Stimulated activated CD8-positive, alpha-beta memory T cell treated with anti-CD3 and anti-CD28 coated beads, Interleukin-12 subunit alpha, Interleukin-12 subunit beta, amount 100 ng/mL, for 4 hours (primary cell): ENCODE results near the gene XIRP2.

ENCODE experiments used
- DNase-seq: peaks from one replicate; pipeline ENCODE4 v3.0.0-alpha.2; 2020; ENCODE audit warnings: low read depth

Gene XIRP2, protein sequence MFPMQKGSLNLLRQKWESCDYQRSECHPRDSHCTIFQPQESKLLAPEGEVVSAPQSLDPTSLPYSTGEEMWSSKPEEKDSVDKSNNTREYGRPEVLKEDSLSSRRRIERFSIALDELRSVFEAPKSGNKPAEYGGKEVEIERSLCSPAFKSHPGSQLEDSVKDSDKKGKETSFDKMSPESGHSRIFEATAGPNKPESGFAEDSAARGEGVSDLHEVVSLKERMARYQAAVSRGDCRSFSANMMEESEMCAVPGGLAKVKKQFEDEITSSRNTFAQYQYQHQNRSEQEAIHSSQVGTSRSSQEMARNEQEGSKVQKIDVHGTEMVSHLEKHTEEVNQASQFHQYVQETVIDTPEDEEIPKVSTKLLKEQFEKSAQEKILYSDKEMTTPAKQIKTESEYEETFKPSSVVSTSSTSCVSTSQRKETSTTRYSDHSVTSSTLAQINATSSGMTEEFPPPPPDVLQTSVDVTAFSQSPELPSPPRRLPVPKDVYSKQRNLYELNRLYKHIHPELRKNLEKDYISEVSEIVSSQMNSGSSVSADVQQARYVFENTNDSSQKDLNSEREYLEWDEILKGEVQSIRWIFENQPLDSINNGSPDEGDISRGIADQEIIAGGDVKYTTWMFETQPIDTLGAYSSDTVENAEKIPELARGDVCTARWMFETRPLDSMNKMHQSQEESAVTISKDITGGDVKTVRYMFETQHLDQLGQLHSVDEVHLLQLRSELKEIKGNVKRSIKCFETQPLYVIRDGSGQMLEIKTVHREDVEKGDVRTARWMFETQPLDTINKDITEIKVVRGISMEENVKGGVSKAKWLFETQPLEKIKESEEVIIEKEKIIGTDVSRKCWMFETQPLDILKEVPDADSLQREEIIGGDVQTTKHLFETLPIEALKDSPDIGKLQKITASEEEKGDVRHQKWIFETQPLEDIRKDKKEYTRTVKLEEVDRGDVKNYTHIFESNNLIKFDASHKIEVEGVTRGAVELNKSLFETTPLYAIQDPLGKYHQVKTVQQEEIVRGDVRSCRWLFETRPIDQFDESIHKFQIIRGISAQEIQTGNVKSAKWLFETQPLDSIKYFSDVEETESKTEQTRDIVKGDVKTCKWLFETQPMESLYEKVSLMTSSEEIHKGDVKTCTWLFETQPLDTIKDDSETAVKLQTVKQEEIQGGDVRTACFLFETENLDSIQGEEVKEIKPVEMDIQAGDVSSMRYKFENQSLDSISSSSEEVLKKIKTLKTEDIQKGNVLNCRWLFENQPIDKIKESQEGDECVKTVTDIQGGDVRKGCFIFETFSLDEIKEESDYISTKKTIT (N-terminal part only)

DNA sequence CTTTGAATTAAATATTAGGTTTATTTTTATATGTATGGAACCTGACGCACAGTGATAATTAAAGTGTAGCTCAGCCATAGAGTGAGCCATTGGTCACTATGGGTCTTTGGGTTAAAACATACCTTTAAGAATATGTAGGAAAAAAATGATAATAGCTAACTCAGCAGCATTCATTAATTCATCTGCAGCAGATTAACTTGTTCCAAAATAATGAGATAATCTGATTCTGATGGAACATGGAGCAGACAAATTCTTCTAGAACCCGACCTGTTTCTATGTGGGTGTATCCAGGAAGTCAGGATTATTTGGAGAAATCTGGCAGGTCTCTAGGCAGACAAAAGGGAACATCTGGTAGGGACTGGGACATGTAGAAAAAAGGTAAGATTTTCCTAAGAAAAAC lies at the start of gene XIRP2:
Gene XIRP2 (plus strand): TSS at position 301 of the 400 bp plus-strand sequence. CDS start 15,003 bp downstream, outside the sequence.
- DNase-seq = no peak

DNA sequence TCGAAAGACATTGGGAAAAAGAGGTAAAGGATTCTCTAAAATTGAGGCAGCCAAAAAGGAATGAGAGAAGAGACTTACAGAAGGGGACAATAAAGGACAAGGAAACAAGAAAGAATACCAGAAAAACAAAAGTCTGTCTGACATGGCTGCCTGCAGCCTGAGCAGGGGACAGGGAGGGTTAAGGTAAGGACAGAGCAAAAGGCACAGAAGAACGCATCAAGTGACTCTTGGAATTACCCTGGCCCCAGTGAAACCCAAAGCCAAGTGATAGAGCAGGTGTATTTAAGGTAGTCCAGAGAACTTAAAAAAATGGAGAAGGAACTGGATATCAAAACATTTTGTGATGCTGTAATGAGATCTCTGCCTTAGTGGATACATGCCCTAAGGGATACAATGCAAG lies 47.1 kb upstream of the XIRP2 start:
- no peak for DNase-seq

DNA sequence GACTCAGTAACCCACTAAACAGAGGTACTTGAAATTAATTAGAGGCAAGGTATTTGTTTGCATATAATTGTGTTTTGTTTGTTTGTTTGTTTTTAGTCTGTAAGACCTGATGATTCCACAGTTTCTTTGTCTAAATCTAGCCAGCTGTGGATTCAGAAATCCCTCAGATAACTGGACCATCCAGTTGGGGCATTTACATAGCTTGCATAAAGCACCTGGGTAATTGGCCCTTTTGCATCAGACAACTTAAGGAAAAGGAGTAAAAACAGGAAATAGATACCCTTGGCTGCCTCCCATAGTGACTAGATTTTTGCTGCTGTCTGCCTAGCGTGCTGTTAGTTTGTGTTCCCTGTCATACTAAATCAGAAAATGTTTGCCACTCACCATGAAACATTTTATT lies 46.6 kb upstream of the XIRP2 start:
- DNase-seq = no peak

DNA sequence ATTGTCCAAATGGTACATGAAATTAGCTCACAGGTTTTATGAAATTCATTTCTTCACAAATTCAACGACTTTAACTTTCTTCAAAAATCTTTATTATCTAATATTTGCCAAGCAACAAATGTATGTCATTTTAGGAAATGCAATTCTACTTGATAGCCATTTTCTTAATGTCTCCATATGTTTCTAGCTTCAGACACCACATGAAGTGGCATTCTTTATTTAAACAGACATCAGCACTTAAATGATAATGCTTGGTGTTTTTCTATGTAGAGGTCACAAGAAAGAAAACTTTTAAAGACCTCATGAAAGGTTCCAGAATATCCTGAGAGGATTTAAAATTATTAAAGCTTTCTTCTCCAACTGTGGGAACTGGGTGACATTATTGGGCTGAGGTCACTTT lies 44.2 kb upstream of the XIRP2 start:
- DNase-seq = no peak

DNA sequence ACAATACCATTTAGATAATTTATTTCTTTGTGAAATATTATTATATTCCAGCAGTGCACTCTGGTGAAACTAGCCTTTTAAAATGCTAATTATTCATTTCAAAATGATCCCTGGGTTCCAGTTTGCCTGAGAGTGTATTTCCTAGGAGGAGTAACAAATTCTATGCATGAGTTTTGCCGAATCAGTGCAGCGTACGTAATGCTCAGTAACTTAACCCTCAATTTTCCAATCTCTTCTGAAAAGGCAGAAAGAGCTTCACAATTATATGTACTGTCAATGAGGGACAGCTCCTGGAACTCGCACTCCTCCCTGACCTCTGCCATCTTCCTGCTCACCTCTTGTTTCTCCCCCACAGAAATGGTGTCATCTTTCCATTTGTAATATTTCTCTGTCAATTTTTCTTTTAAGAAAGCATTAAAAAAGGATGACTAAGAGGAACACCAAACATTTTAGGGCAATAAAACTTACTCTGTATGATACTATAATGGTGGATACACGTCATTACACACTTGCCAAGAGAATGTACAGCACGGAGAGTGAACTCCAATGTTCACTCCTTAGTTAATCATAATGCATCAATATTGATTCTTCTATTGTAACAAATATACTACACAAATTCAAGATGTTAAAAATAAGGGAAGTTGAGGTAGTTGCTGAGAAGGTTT lies 25.7 kb upstream of the XIRP2 start:
- DNase-seq = no peak

DNA sequence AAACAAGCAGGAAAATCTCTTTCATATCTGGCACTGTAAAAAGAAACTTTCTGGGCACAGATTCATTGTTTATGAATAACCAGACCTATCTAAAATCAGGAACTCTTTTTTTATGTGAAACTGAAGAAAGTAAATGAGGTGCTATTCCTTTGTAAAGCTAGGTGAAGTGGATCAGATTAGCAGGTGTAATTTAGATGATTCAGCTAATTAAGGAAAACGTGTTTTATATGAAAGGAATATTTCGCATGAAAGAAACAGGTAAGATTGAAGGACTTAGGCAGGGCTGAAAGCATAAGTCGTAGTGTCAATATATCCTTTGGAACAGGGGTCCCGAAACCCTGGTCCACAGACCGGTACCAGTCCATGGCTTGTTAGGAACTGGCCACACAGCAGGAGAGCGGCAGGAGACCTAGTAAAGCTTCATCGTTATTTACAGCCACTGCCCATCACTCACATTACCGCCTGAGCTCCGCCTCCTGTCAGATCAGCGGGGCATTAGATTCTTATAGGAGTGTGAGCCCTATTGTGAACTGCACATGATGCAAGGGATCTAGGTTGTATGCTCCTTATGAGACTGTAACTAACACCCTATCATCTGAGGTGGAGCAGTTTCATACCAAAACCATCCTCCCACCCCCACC lies 20.3 kb upstream of the XIRP2 start:
- DNase-seq = no peak

DNA sequence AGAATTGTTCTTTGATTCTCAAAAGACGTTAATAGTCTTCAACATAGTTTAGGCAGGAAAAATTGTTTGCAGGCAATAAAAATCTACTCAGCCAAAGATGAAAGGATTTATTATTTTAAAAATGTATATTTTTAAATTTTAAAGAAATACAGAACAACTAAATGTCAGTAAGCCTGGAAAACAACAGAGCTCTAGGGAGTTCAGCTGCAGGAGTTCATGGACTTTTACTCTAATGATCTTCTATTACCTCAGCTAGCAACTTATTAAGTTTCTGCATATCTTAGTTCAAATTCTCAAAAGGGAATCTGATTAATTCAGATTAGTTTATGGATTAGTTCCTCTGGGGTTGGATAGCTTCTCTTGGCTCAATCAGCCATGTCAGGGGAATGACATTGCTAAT lies 17.9 kb upstream of the XIRP2 start:
- no peak for DNase-seq

DNA sequence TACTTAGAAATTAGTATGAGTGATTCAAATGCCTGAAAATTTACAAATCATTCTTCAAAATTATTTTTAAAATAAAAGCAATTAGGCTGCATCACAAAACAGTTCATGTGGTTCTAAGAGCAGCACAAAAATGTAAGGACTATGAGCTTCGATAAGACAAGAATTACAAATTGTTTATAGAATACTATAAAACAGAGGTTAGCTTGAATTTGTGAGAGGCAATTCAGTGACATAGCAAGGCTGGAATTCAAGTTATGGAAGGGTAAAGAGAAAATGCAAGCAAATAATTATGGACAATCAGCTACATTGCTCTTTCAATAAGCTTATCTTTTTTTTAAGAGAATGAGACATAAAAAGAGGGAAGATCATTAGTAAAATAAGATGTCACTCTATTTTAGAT lies 7.1 kb upstream of the XIRP2 start:
- DNase-seq = no peak

DNA sequence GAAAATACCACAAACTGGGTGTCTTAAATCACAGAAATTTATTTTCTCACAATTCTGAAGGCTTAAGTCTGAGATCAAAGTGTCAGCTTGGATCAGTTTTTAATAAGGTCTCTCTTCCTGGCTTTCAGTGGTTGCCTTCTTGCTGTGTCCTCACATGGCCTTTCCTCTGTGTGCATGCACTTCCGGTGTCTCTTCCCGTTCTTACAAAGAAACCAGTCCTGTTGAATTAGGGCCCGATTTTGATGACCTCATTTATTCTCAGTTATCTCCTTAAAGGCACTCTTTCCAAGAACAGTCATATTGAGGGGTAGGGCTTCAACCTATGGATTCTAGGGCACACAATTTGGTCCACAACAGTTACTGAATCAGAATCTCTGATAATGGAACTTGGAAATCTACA lies 5.4 kb upstream of the XIRP2 start:
- DNase-seq = no peak

DNA sequence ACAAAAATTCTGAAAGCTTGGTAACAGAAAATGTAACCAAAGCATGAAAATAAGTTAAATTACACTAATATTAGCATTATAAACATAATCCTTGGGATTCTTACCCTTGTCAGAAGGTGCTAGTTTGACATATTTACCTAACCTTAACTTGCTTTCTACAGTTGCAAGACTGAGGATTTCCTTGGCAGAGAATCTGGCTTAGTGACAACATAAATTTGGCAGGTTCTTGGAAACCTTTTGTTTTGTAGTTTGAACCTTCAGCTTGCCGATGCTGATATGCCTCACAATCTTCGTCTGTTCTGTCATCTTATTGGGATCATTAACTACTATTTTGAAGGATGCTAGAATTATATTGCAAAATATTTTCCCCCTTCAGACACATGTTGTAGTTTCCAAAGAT lies 3.4 kb downstream of the XIRP2 start:
- no peak for DNase-seq

DNA sequence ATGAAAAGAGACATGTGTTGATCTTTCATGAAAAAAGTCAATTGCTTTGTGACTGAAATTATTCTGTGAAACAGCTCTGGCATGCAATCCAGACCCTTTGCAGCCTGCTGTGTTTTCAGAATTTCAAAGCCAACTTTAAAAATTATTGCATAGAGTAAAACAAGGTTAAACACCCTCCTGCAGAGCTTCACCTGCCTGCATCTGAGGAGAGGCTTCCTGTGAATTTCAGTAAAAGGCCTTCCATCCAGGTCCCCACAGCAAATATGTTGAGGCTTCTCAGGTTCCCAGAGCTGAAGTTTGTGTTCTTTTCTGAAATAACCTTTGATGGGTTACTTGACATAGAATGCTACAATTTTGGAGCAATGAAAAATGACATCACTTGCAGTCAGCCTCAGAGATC lies 4.1 kb downstream of the XIRP2 start:
- no peak for DNase-seq

DNA sequence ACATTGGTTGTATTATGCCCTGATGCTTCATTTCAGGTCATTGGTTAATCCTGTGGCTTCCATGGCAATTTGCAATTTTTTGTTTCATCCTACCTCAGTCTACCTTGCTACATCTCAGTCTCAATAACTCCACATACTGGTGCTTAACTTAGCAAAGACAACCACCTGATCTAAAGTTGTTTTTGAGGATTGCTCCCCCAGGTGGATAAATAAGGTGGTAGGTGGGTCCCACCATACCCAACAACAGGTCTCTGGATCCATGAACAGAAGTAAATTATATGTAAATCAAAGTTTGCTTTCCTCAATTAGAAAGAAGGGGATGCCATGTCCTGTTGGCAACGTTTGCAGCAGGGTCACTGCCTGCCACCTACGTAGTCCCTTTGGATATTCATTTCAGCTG lies 7.0 kb downstream of the XIRP2 start:
- no peak for DNase-seq

DNA sequence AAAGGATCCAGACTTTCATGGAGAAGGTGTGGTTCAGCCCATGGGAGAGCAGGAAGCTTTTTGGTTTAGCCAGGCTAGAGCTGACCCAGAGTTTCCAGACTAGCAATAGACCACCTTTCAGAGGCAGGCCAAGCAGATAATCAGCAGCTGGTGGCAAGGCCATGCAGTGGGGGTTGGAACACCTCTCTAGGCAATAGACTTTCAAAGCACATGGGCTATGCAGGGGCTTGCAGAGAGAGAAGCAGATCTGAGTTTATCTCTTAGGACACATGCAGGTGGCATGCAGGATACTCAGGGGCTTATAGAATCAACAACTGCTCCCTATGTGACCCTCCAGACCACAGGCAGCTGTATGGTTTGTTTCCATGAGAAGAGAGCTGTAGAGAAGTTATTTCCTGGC lies 9.4 kb downstream of the XIRP2 start:
- no peak for DNase-seq

DNA sequence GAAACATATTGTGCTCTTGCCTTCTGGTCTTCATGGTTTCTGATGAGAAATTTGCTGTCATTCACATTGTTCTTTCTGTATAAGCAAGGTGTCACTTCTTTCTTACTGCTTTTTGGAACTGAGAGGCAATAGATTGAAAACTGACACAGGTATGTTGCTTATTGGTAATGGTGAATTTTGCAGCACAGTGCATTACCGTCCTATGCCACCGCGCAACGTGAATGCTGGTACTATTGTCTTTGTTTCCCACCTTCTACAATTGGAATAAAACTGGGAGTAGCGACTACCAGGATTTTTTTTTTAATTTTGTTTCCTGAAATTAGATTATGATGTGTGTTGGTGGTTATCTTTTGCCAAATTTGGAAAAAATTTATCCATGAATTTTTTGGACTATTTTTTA lies 11.4 kb downstream of the XIRP2 start:
- DNase-seq = no peak

DNA sequence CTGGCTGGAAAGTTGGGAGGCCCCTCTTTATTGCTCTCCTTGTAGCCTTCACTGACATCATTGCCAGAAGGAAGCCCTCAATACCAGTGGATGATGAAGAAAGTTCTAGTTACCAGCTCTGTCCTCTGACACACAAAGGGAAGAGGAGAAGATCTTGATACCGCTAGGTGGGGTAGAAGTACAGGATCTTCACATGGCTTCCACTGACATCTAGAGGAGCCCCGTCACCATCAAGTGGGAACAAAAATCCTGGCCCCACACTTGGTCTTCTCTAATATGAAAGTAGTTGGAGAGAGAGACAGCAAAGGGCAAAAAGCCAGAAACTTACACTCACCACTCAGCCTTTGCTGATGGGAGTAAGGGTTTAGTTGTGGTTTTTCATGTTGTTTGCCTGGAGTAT lies 12.4 kb downstream of the XIRP2 start:
- DNase-seq = no peak

DNA sequence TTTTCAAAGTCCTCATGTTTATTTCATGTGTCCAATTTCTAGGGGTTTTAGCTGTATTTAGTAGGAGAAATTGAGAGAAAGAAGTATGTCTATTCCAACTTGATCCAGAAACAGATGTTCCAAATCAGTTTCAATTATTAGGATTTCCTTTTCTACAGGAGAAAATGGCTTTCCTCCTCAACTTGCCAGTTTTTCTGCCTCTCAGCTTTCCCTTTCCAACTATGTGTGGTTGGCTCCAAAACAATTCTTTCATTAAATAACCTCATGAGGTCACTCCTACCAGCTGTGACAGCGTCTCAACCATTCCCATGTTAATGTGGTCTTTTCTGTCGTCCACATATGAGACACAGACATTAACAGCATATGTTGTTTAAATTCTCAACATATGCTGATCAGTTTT lies 13.1 kb downstream of the XIRP2 start:
- DNase-seq = no peak

DNA sequence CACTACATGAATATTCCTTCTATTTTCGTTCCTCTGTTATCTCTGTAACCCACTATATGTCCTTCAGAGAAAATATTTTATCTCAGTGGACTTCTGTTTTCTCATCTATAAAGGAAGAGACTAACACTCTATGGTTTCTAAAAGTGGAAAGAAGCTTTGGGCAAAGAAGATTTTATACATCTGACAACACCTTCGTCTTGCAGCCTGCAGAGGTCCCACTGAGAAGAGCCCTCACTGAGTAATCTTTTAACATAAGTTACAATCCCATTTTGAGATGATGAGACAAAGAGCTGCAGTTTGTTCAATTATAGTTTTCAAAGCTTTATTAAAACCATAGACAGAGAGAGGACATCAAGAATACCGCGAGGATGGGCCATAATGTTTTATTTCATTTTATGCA lies 28.7 kb downstream of the XIRP2 start:
- DNase-seq = no peak

DNA sequence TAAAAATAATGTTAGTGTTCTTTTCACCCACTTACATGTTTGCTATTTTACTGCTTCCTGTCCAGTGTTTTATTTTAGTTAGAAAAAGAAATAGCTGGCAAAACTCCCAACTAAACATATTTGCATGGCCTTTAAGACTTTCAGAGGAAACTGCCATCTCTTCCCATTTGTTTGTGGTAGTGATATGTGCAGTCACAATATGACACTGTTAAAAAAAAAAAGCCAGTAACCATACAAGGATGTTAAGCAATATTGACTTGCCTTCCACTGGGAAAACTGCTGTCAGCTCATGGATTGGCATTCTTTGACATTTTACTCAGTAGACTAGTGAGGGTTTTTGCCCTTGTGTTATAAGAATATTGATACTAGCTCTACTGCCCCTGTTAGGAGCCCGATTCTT lies 29.1 kb downstream of the XIRP2 start:
- no peak for DNase-seq

DNA sequence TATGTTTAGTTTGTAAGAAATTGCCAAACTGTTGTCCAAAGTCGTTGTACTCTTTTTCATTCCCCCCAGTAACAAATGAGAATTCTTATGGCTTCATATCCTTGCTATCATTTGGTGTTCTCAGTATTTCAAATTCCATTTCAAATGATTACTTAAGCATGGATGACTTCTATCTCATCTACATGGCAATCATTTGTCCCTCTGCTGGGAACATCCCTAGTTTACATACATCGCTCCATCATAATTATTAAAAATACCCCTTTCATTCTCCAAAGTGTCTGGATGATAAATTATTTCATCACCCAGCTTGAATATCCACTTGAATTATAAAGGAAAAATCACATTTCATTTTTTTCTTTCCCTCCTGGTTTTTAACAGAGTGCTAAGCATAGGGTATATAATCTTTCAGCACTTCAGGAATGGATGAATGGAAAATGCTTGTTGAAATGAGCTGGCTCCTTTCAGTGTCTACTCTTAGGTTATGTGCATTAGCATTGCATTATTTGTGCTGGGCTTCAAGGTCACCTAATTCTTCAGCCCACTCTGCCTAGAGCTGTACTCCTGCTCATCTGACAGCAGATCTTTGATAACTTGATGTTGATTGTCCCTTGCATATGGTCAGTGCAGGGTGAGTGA lies 33.1 kb downstream of the XIRP2 start:
- no peak for DNase-seq

DNA sequence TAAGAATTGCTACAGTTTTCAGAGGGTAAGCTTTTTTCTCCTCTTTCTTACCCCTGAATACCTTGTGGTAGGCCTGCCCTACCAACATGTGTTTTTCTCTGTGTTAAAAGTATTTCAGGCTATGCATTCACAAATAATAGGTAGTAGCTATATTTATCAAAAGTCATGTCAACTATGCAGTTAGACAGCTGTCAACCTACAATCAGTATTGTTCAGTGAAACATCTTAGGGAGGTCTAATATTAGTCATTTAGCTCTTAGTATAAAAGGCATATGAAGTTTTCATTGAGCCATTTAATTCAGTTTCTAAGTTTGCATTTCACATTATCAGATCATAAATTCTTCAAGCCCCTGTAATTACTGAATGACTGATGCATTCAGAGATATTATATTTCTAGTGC lies 36.7 kb downstream of the XIRP2 start:
- DNase-seq = no peak

DNA sequence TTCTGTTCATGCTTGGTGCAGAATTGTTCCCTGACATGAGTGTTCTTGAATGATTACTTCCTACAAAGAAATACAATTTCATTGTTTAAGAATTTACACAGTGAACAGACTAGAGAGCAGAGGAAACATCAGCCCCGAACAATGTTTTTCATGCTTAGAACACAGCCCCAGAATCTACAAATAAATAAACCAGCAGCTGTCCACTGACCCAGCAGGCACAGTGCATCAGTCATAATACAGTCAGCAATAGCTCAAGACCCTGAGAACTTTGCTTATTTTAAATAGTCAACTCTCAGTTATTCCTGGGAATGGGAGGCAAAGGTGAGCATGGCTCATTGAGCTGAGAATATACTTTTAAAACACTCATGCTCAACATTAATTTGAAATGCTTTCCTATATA lies 38.4 kb downstream of the XIRP2 start:
- DNase-seq = no peak
